PC-9 (cell line): ENCODE results near the gene TYK2. TPM values are rescaled to one million over a fixed set of nuclear protein-coding genes. Genes with fewer than 3 reads are reported as not detected.
A peak's percentile ranks its signal among the peaks of the same experiment; 100 is the strongest.

Experiments used
- BruUV-seq: library from RNA; stranded (reverse); fragments of 400-500 nt; replicated peaks from 2 replicates; lab custom pipeline; 2021; lab: Mats Ljungman, UMichigan
- CTCF ChIA-PET: fragments of 300-600 bp; sonication (Branson Sonifier 250); formaldehyde crosslinking; loops from one replicate; lab custom pipeline; 2022; ENCODE audit warnings: antibody characterized with exemption; lab: Charles Lee
- POLR2A ChIA-PET: fragments of 300-600 bp; sonication (Branson Sonifier 250); formaldehyde crosslinking; loops from one replicate; lab custom pipeline; 2022; ENCODE audit warnings: antibody characterized with exemption; ENCODE audit not compliant: unreplicated experiment; lab: Charles Lee
- DNase-seq, 2 experiments: peaks; one replicate each; pipeline versions ENCODE4 v3.0.0 to v3.0.0-alpha.2; 2015 to 2022; ENCODE audit warnings: mixed read lengths in 1 of 2
- H2AFZ ChIP-seq: fragments of 200-600 bp; sonication (generic); 2 replicates; pipeline ENCODE4 v1.8.1; 2017; ENCODE audit warnings: antibody characterized with exemption
- H3F3A ChIP-seq: fragments of 200-600 bp; sonication (generic); 2 replicates; pipeline ENCODE4 v1.8.1; 2017; ENCODE audit warnings: antibody characterized with exemption, mild to moderate bottlenecking, low read depth; ENCODE audit not compliant: insufficient read depth
- H3K27ac ChIP-seq: fragments of 200-600 bp; sonication (generic); 2 replicates; pipeline ENCODE4 v1.6.1; 2016; ENCODE audit warnings: mixed run types
- H3K27me3 ChIP-seq: fragments of 200-600 bp; sonication (generic); 2 replicates; pipeline ENCODE4 v1.6.1; 2016; ENCODE audit warnings: low read depth, mixed run types; ENCODE audit not compliant: insufficient read depth
- H3K36me3 ChIP-seq: fragments of 200-600 bp; sonication (generic); 2 replicates; pipeline ENCODE4 v1.6.1; 2016; ENCODE audit warnings: low read depth, mixed run types
- H3K4me1 ChIP-seq: fragments of 200-600 bp; sonication (generic); replicated peaks from 2 replicates; pipeline ENCODE4 v1.6.1; 2016; ENCODE audit warnings: mixed run types; ENCODE audit not compliant: insufficient read depth
- H3K4me2 ChIP-seq: fragments of 200-600 bp; sonication (generic); 2 replicates; pipeline ENCODE4 v1.6.1; 2017; ENCODE audit warnings: mixed run types
- H3K4me3 ChIP-seq: fragments of 200-600 bp; sonication (generic); 2 replicates; pipeline ENCODE4 v1.6.1; 2016; ENCODE audit warnings: mixed run types
- H3K79me2 ChIP-seq: fragments of 200-600 bp; sonication (generic); 2 replicates; pipeline ENCODE4 v1.6.1; 2017; ENCODE audit warnings: low read depth, mixed run types
- H3K9me2 ChIP-seq: fragments of 200-600 bp; sonication (generic); 2 replicates; pipeline ENCODE4 v1.8.1; 2017; ENCODE audit warnings: mild to moderate bottlenecking; ENCODE audit not compliant: insufficient read depth
- H3K9me3 ChIP-seq: fragments of 200-600 bp; sonication (generic); 2 replicates; pipeline ENCODE4 v1.8.1; 2016; ENCODE audit warnings: low read depth; ENCODE audit not compliant: insufficient read depth
- H4K20me1 ChIP-seq: fragments of 200-600 bp; sonication (generic); 2 replicates; pipeline ENCODE4 v1.8.1; 2017; ENCODE audit not compliant: insufficient read depth
- CTCF ChIP-seq: fragments of 200-600 bp; sonication (generic); conservative IDR thresholded peaks from 2 replicates; pipeline ENCODE4 v1.6.1; 2017; ENCODE audit warnings: mixed run types, antibody characterized with exemption, mild to moderate bottlenecking, moderate library complexity
- EZH2 ChIP-seq: fragments of 200-600 bp; sonication (generic); IDR thresholded peaks from 2 replicates; pipeline ENCODE4 v1.8.0; 2017; ENCODE audit warnings: antibody characterized with exemption, low read depth
- intact Hi-C: fragments of 100-400 bp; cut with micrococcal nuclease; formaldehyde crosslinking; loops from one replicate; pipeline ENCODE4 v1.10.0; 2022; ENCODE audit not compliant: unreplicated experiment
- total RNA-seq: library from RNA; stranded (reverse); gene quantifications from 2 replicates; pipeline ENCODE4 v1.2.3, GENCODE V29; 2021

Gene TYK2
- total RNA-seq, 1 experiment from 2014 or later: 102 TPM

GRCh38 chr19:10390652-10391286, 10.4 kb upstream of the TYK2 start:
- Histone ChIP-seq H3K4me1 (no peaks in the 10 kb centered on the region), H3K9me2 (no peaks in the 10 kb centered on the region), H3F3A (peaks cover 54% of the 10 kb centered on the region), H3K79me2 (no peaks in the 10 kb centered on the region), H3K36me3 (peaks cover 16% of the 10 kb centered on the region), H2AFZ (no peak overlapping the region), H4K20me1 (peaks cover 16% of the 10 kb centered on the region), H3K4me2 (no peak overlapping the region), H3K4me3 (no peak overlapping the region), H3K27ac (no peak overlapping the region), H3K27me3 (no peaks in the 10 kb centered on the region), H3K9me3 (no peaks in the 10 kb centered on the region)
- DNase-seq: peak; percentile 59 to 61
- ChIA-PET POLR2A (interaction anchor here (0.6 kb wide), 1 partner anchor 438 kb away, joined by 3 read pairs; no protein-coding TSS in a partner anchor), CTCF (interaction anchor here (0.6 to 1.0 kb wide), 6 partner anchors 60 to 459 kb away, joined by 3 to 9 read pairs (median 6); partner anchors contain the start of gene ICAM1)
- no TSS peak for BruUV-seq
- intact Hi-C loops: no loop called here
- TF ChIP-seq CTCF (peak; percentile 91), EZH2 (no peak)

- Histone ChIP-seq H3K27me3 (no peaks in the 10 kb centered on the region), H3K4me1 (no peaks in the 10 kb centered on the region), H3F3A (peaks cover 49% of the 10 kb centered on the region), H3K9me3 (no peaks in the 10 kb centered on the region), H3K36me3 (peaks cover 11% of the 10 kb centered on the region), H2AFZ (no peak overlapping the region), H3K4me2 (no peak overlapping the region), H3K27ac (no peak overlapping the region), H4K20me1 (peaks cover 16% of the 10 kb centered on the region), H3K9me2 (no peaks in the 10 kb centered on the region), H3K4me3 (no peak overlapping the region), H3K79me2 (no peaks in the 10 kb centered on the region)
- ChIA-PET POLR2A (no interaction called here), CTCF (interaction anchor here (0.6 to 2.1 kb wide), 4 partner anchors 59 to 130 kb away, joined by 3 to 30 read pairs (median 5); partner anchors contain the start of gene ICAM1)
- BruUV-seq: no TSS peak
- intact Hi-C loops: loop anchor here (1.0 kb wide), 3 partner anchors 121 to 459 kb away; no protein-coding TSS in a partner anchor
- TF ChIP-seq EZH2 (no peak), CTCF (no peak)
- DNase-seq: no peak
Observed at GRCh38 chr19:10389863-10390262, 9.5 kb upstream of the TYK2 start.

- DNase-seq: peak; percentile 62 to 81
- no peak overlapping the region for H3K4me2 ChIP-seq
Observed at GRCh38 chr19:10388957-10389356, 8.6 kb upstream of the TYK2 start.

More at GRCh38 chr19:10388957-10389356, 8.6 kb upstream of the TYK2 start:
- Histone ChIP-seq H3K79me2 (no peaks in the 10 kb centered on the region), H3K27me3 (no peaks in the 10 kb centered on the region), H3K4me1 (no peaks in the 10 kb centered on the region), H3K4me3 (no peak overlapping the region), H3K36me3 (peaks cover 4% of the 10 kb centered on the region), H3K27ac (no peak overlapping the region), H3K9me3 (no peaks in the 10 kb centered on the region), H3F3A (peaks cover 40% of the 10 kb centered on the region), H3K9me2 (no peaks in the 10 kb centered on the region), H2AFZ (no peak overlapping the region), H4K20me1 (peaks cover 16% of the 10 kb centered on the region)
- no peak for TF ChIP-seq EZH2
- peak; percentile 99 for TF ChIP-seq CTCF
- ChIA-PET POLR2A (interaction anchor here (0.6 to 0.7 kb wide), 2 partner anchors 214 to 456 kb away, joined by 4 to 7 read pairs; no protein-coding TSS in a partner anchor), CTCF (interaction anchor here (0.5 to 2.1 kb wide), 9 partner anchors 17 to 498 kb away, joined by 3 to 30 read pairs (median 4); partner anchors contain the start of gene ICAM1)
- no TSS peak for BruUV-seq
- intact Hi-C loops: loop anchor here (1.0 kb wide), 3 partner anchors 120 to 458 kb away; no protein-coding TSS in a partner anchor
